WTC11 (cell line): Measurements from ENCODE around the gene NEDD4. TPM values are rescaled to one million over a fixed set of nuclear protein-coding genes. Genes with fewer than 3 reads are reported as not detected.

Source experiments
- ATAC-seq: fragments of 200-7000 bp; cut with Tn5 transposase; 2 replicates; pipeline ENCODE4 v1.10.0; 2021; ENCODE audit warnings: mild to moderate bottlenecking, moderate library complexity
- CTCF ChIA-PET: fragments of 300-600 bp; sonication (Branson Sonifier 250); formaldehyde crosslinking; loops from one replicate; lab custom pipeline; 2021; ENCODE audit warnings: antibody characterized with exemption; lab: Charles Lee
- POLR2A ChIA-PET: fragments of 350-600 bp; sonication (Branson Sonifier 250); formaldehyde crosslinking; loops from one replicate; lab custom pipeline; 2021; ENCODE audit warnings: antibody characterized with exemption; lab: Charles Lee
- DNase-seq: peaks from one replicate; pipeline ENCODE4 v3.0.0; 2021; ENCODE audit warnings: low spot score
- H3K27ac Mint-ChIP-seq: 2 replicates; pipeline ENCODE4 v1.8.0; 2021; ENCODE audit warnings: mixed read lengths
- H3K27me3 Mint-ChIP-seq: 2 replicates; pipeline ENCODE4 v1.8.0; 2021; ENCODE audit warnings: low read depth, mild to moderate bottlenecking, moderate library complexity, mixed read lengths
- H3K36me3 Mint-ChIP-seq: 2 replicates; pipeline ENCODE4 v1.8.0; 2021; ENCODE audit warnings: mixed read lengths
- H3K4me1 Mint-ChIP-seq: 2 replicates; pipeline ENCODE4 v1.8.0; 2022; ENCODE audit warnings: mixed read lengths
- H3K4me3 Mint-ChIP-seq: 2 replicates; pipeline ENCODE4 v1.8.0; 2021; ENCODE audit warnings: mild to moderate bottlenecking, moderate library complexity, mixed read lengths
- H3K9me3 Mint-ChIP-seq: 2 replicates; pipeline ENCODE4 v1.8.0; 2021; ENCODE audit warnings: mixed read lengths
- ATF6 ChIP-seq: sonication (generic); formaldehyde crosslinking; IDR thresholded peaks from 2 replicates; pipeline ENCODE4 v1.8.1; 2023; ENCODE audit warnings: mild to moderate bottlenecking, missing genetic modification reagents
- CDX4 ChIP-seq: fragments of 250-450 bp; sonication (Bioruptor Pico); IDR thresholded peaks from 2 replicates; pipeline ENCODE4 v1.9.0; 2021; ENCODE audit warnings: moderate library complexity, mild to moderate bottlenecking, inconsistent platforms, borderline replicate concordance
- CREM ChIP-seq: sonication (generic); formaldehyde crosslinking; IDR thresholded peaks from 2 replicates; pipeline ENCODE4 v1.8.1; 2022; ENCODE audit warnings: mild to moderate bottlenecking, missing genetic modification reagents, moderate library complexity
- CTCF ChIP-seq: fragments of 200-600 bp; IDR thresholded peaks from 2 replicates; pipeline ENCODE4 v1.8.0; 2022; ENCODE audit warnings: antibody characterized with exemption
- E2F4 ChIP-seq: sonication (generic); formaldehyde crosslinking; IDR thresholded peaks from 2 replicates; pipeline ENCODE4 v1.8.1; 2022; ENCODE audit warnings: low read depth, mild to moderate bottlenecking, moderate library complexity, missing genetic modification reagents, borderline replicate concordance
- E2F5 ChIP-seq: sonication (generic); formaldehyde crosslinking; IDR thresholded peaks from 2 replicates; pipeline ENCODE4 v1.8.1; 2022; ENCODE audit warnings: mild to moderate bottlenecking, moderate library complexity, missing genetic modification reagents
- ERG ChIP-seq: fragments of 250-450 bp; sonication (Bioruptor Pico); IDR thresholded peaks from 2 replicates; pipeline ENCODE4 v1.8.0; 2021; ENCODE audit warnings: mild to moderate bottlenecking
- ETV6 ChIP-seq: sonication (generic); formaldehyde crosslinking; IDR thresholded peaks from 2 replicates; pipeline ENCODE4 v1.8.1; 2022; ENCODE audit warnings: mild to moderate bottlenecking, missing genetic modification reagents
- MXD4 ChIP-seq: fragments of 250-450 bp; sonication (Bioruptor Pico); IDR thresholded peaks from 2 replicates; pipeline ENCODE4 v1.8.0; 2021; ENCODE audit warnings: mild to moderate bottlenecking, moderate library complexity, borderline replicate concordance
- MYBL2 ChIP-seq: sonication (generic); formaldehyde crosslinking; IDR thresholded peaks from 2 replicates; pipeline ENCODE4 v1.8.1; 2023; ENCODE audit warnings: mild to moderate bottlenecking, moderate library complexity, missing genetic modification reagents
- OVOL2 ChIP-seq: fragments of 250-450 bp; sonication (Bioruptor Pico); IDR thresholded peaks from 2 replicates; pipeline ENCODE4 v1.9.0; 2021; ENCODE audit warnings: mild to moderate bottlenecking, borderline replicate concordance
- PREB ChIP-seq: sonication (generic); formaldehyde crosslinking; IDR thresholded peaks from 2 replicates; pipeline ENCODE4 v1.8.1; 2022; ENCODE audit warnings: mild to moderate bottlenecking, missing genetic modification reagents, moderate library complexity, borderline replicate concordance
- TCF7 ChIP-seq: sonication (generic); formaldehyde crosslinking; IDR thresholded peaks from 2 replicates; pipeline ENCODE4 v1.8.0; 2022; ENCODE audit warnings: mild to moderate bottlenecking, low read depth, missing genetic modification reagents, moderate library complexity
- TEAD4 ChIP-seq: sonication (generic); formaldehyde crosslinking; IDR thresholded peaks from 2 replicates; pipeline ENCODE4 v1.8.0; 2022; ENCODE audit warnings: mild to moderate bottlenecking, missing genetic modification reagents
- TP53 ChIP-seq: sonication (generic); formaldehyde crosslinking; IDR thresholded peaks from 2 replicates; pipeline ENCODE4 v1.8.1; 2023; ENCODE audit warnings: mild to moderate bottlenecking, missing genetic modification reagents
- USF2 ChIP-seq: sonication (generic); formaldehyde crosslinking; IDR thresholded peaks from 2 replicates; pipeline ENCODE4 v1.8.1; 2023; ENCODE audit warnings: mild to moderate bottlenecking, missing genetic modification reagents, moderate library complexity
- ZNF121 ChIP-seq: sonication (generic); formaldehyde crosslinking; IDR thresholded peaks from 2 replicates; pipeline ENCODE4 v1.8.0; 2023; ENCODE audit warnings: missing genetic modification reagents
- ZNF232 ChIP-seq: sonication (generic); formaldehyde crosslinking; IDR thresholded peaks from 2 replicates; pipeline ENCODE4 v1.8.0; 2022; ENCODE audit warnings: mild to moderate bottlenecking, missing genetic modification reagents
- ZNF396 ChIP-seq: fragments of 250-450 bp; sonication (Bioruptor Pico); IDR thresholded peaks from 2 replicates; pipeline ENCODE4 v1.8.0; 2021; ENCODE audit warnings: mild to moderate bottlenecking, moderate library complexity, borderline replicate concordance
- ZNF416 ChIP-seq: fragments of 250-450 bp; sonication (Bioruptor Pico); IDR thresholded peaks from 2 replicates; pipeline ENCODE4 v1.9.0; 2021; ENCODE audit warnings: mild to moderate bottlenecking, inconsistent platforms
- total RNA-seq: library from RNA; stranded (reverse); gene quantifications from 3 replicates; pipeline ENCODE4 v1.2.3, GENCODE V29; 2021

The NEDD4 gene
- total RNA-seq, 1 experiment from 2014 or later: 4.5 TPM

GRCh38 chr15:55912982-55913381 lies 80.4 kb downstream of the NEDD4 start (continued):
- TF ChIP-seq USF2 (CRISPR knock-in tag) (no peak), PREB (CRISPR knock-in tag) (no peak)

GRCh38 chr15:55909036-55909811 lies 84.2 kb downstream of the NEDD4 start:
- Mint-ChIP-seq H3K9me3 (no peaks in the 10 kb centered on the region), H3K36me3 (no peaks in the 10 kb centered on the region), H3K27me3 (no peaks in the 10 kb centered on the region), H3K4me1 (no peaks in the 10 kb centered on the region), H3K4me3 (no peak overlapping the region), H3K27ac (no peak overlapping the region)
- no peak for DNase-seq
- TF ChIP-seq TCF7 (CRISPR knock-in tag) (no peak), TEAD4 (no peak), CDX4 (CRISPR knock-in tag) (no peak), ETV6 (CRISPR knock-in tag) (no peak), OVOL2 (CRISPR knock-in tag) (no peak), ZNF396 (no peak), E2F4 (CRISPR knock-in tag) (no peak), ZNF121 (CRISPR knock-in tag) (no peak), MYBL2 (CRISPR knock-in tag) (no peak), ZNF416 (CRISPR knock-in tag) (no peak), E2F5 (no peak), ZNF232 (CRISPR knock-in tag) (no peak), ERG (no peak), CTCF (no peak), MXD4 (CRISPR knock-in tag) (no peak), CREM (no peak), ATF6 (no peak), TP53 (no peak)
- no peak for ATAC-seq
- POLR2A ChIA-PET: no interaction called here
- CTCF ChIA-PET: interaction anchor here (2.2 to 2.7 kb wide), 2 partner anchors 9 to 12 kb away, joined by 7 to 11 read pairs; no protein-coding TSS in a partner anchor
